ENCODE measurements around the gene OPHN1. TPM values are rescaled to one million over a fixed set of nuclear protein-coding genes. Genes with fewer than 3 reads are reported as not detected.

OPHN1 gene
- total and polyA plus RNA-seq, 12 donors, result 2.1 to 7.1 (median 5.2) TPM

- 55 to 64% methylated on average over 6 of the region's 6 CpGs for WGBS, 2 donors
- peak in 3 of 8 donors; percentile 30 to 35 (median 35) for ATAC-seq
- H3K27ac ChIP-seq, result no peak overlapping the region
Observed at GRCh38 chrX:68403522-68403921, 29.8 kb downstream of the OPHN1 start.

GRCh38 chrX:68403038-68403437, 30.3 kb downstream of the OPHN1 start:
- DNase-seq (no peak), ATAC-seq (no peak)
- no peak overlapping the region for H3K27ac ChIP-seq
- no peaks in the 10 kb centered on the region for H3K4me1 ChIP-seq
- WGBS, 2 donors, result 54 to 58% methylated on average over 2 of the region's 2 CpGs
- no peak for TF ChIP-seq CTCF (IDR thresholded peaks at IDR 0.05)
- no peaks in the 10 kb centered on the region for H3K36me3 ChIP-seq
- intact Hi-C loops (cut with DNase I), result no loop called here
- no peak overlapping the region for H3K4me3 ChIP-seq
- no peaks in the 10 kb centered on the region for H3K27me3 ChIP-seq
- H3K9me3 ChIP-seq, result no peaks in the 10 kb centered on the region

More at GRCh38 chrX:68403522-68403921, 29.8 kb downstream of the OPHN1 start:
- no peaks in the 10 kb centered on the region for H3K9me3 ChIP-seq
- intact Hi-C loops (cut with DNase I), result no loop called here
- no peaks in the 10 kb centered on the region for H3K4me1 ChIP-seq
- DNase-seq, result no peak
- H3K27me3 ChIP-seq, result peaks cover 0 to under 1% (median 0%) of the 10 kb centered on the region in 7 donors
- no peak overlapping the region for H3K4me3 ChIP-seq
- no peak for TF ChIP-seq CTCF (IDR thresholded peaks at IDR 0.05)
- no peaks in the 10 kb centered on the region for H3K36me3 ChIP-seq

GRCh38 chrX:68402094-68402493, 31.2 kb downstream of the OPHN1 start:
- Histone ChIP-seq H3K27me3 (no peaks in the 10 kb centered on the region), H3K4me3 (no peak overlapping the region), H3K27ac (no peak overlapping the region), H3K4me1 (no peaks in the 10 kb centered on the region), H3K9me3 (no peaks in the 10 kb centered on the region), H3K36me3 (no peaks in the 10 kb centered on the region)
- no peak for TF ChIP-seq CTCF (IDR thresholded peaks at IDR 0.05)
- no peak for DNase-seq
- WGBS, 2 donors, result 96 to 100% methylated on average over 2 of the region's 2 CpGs
- intact Hi-C loops (cut with DNase I), result no loop called here
- ATAC-seq, result no peak

GRCh38 chrX:68398291-68398690, 35.0 kb downstream of the OPHN1 start:
- Histone ChIP-seq H3K27me3 (no peaks in the 10 kb centered on the region), H3K9me3 (no peaks in the 10 kb centered on the region), H3K27ac (no peak overlapping the region), H3K4me3 (no peak overlapping the region), H3K4me1 (no peaks in the 10 kb centered on the region), H3K36me3 (no peaks in the 10 kb centered on the region)
- intact Hi-C loops (cut with DNase I), result no loop called here
- 90 to 96% methylated on average over 3 of the region's 3 CpGs for WGBS, 2 donors
- ATAC-seq, result no peak
- no peak for DNase-seq
- TF ChIP-seq CTCF (IDR thresholded peaks at IDR 0.05), result no peak
